Spleen (tissue), 11 donors: ENCODE data around the gene BMP6. TPM values are rescaled to one million over a fixed set of nuclear protein-coding genes. Genes with fewer than 3 reads are reported as not detected.

ENCODE experiments used
- DNase-seq: peaks from one replicate; pipeline ENCODE4 v3.0.0-alpha.2; 2020
- H3K27ac ChIP-seq, 8 donors: fragments of 200-600 bp; sonication (generic) in 7 of 8; 1 replicate in 4 of 8; 2 replicates in 4 of 8; pipeline versions ENCODE4 v1.5.0 to v1.8.0; 2016 to 2021; ENCODE audit warnings: inconsistent platforms in 4 of 8, mild to moderate bottlenecking in 4 of 8, moderate library complexity in 1 of 8
- H3K27me3 ChIP-seq, 7 donors: fragments of 200-600 bp; sonication (generic) in 6 of 7; replicated peaks in 1 of 7; 1 replicate in 4 of 7; 2 replicates in 3 of 7; pipeline versions ENCODE4 v1.5.0 to v1.8.0; 2016 to 2021; ENCODE audit warnings: inconsistent platforms in 3 of 7, mild to moderate bottlenecking in 1 of 7
- H3K36me3 ChIP-seq, 6 donors: fragments of 200-600 bp; sonication (generic) in 5 of 6; 1 replicate in 4 of 6; 2 replicates in 2 of 6; pipeline versions ENCODE4 v1.5.0 to v1.8.0; 2016 to 2021; ENCODE audit warnings: inconsistent platforms in 2 of 6
- H3K4me1 ChIP-seq, 6 donors: fragments of 200-600 bp; sonication (generic) in 5 of 6; 1 replicate in 3 of 6; 2 replicates in 3 of 6; pipeline versions ENCODE4 v1.5.0 to v1.8.0; 2016 to 2021; ENCODE audit warnings: inconsistent platforms in 3 of 6
- H3K4me3 ChIP-seq, 8 donors: fragments of 200-600 bp; sonication (generic) in 7 of 8; 1 replicate in 4 of 8; 2 replicates in 4 of 8; pipeline versions ENCODE4 v1.5.0 to v1.8.0; 2016 to 2021; ENCODE audit warnings: inconsistent platforms in 4 of 8, mild to moderate bottlenecking in 4 of 8, moderate library complexity in 2 of 8
- H3K9me3 ChIP-seq, 8 donors: fragments of 200-600 bp; sonication (generic) in 7 of 8; 1 replicate in 4 of 8; 2 replicates in 4 of 8; pipeline versions ENCODE4 v1.5.0 to v1.8.0; 2016 to 2021; ENCODE audit warnings: inconsistent platforms in 4 of 8
- CTCF ChIP-seq, 11 experiments: fragments of 200-600 bp in 7 of 11; fragments of 450-650 bp in 4 of 11; sonication (generic) in 4 of 11; IDR thresholded peaks in 8 of 11; conservative IDR thresholded peaks in 3 of 11; 1 replicate in 7 of 11; 2 replicates in 4 of 11; pipeline versions ENCODE4 v1.4.0 to v1.8.0; 2016 to 2021; ENCODE audit warnings: antibody characterized with exemption in 11 of 11, inconsistent platforms in 4 of 11, mild to moderate bottlenecking in 1 of 11
- POLR2A ChIP-seq, 3 donors: fragments of 450-650 bp; IDR thresholded peaks; one replicate each; pipeline ENCODE4 v1.5.1; 2017; ENCODE audit warnings: antibody characterized with exemption in 3 of 3, mild to moderate bottlenecking in 1 of 3
- POLR2AphosphoS5 ChIP-seq, 3 donors: sonication (generic); formaldehyde crosslinking; IDR thresholded peaks; one replicate each; pipeline ENCODE4 v1.5.1; 2017; ENCODE audit warnings: antibody characterized with exemption in 3 of 3
- WGBS, 5 donors: extraction: QIAGEN DNeasy Blood & Tissue Kit in 3 of 5; methylation state at CpG; one replicate each; pipeline versions ENCODE4 v1.1.5 to v1.1.7; 2013 to 2018; 5-methylcytosine and 5-hydroxymethylcytosine counted together
- intact Hi-C: fragments of 100-400 bp; cut with DNase I; formaldehyde crosslinking; loops from one replicate; pipeline ENCODE4 v1.15.0; 2023; ENCODE audit warnings: low total_unique reads
- polyA plus RNA-seq, 3 donors: library from polyadenylated mRNA; stranded (reverse); fragments of 200-250 nt; gene quantifications; one replicate each; pipeline ENCODE4 v1.2.1, GENCODE V29; 2013
- total RNA-seq, 7 donors: library from RNA; depleted of rRNA in 3 of 7; stranded (reverse); fragments of >200 nt in 3 of 7; fragmentation: NEBNext Ultra II Directional in 4 of 7; extraction: Animal tissue kit (Norgen Biotek cat#: 25700) in 4 of 7; gene quantifications; one replicate each; pipeline versions ENCODE4 v1.1.0 to v1.2.1, GENCODE V29; 2016 to 2021
- donor health status: healthy with polysubstance abuse.
- donor health status: DM: no; HTN: no; CAD: no; lungs with moderate emphysema.
- donor health status: DM: no; HTN: no; CAD: no.
- donor health status: Bipolar disorder and iron deficiency.
- donor health status: healthy.
- donor health status: DM: no; HTN: no; CAD: no.
- donor health status: DM: yes; HTN: yes; CAD: no.

Gene BMP6
- total and polyA plus RNA-seq, 10 donors = 0.58 to 6.9 (median 4.8) TPM

- Histone ChIP-seq H3K36me3 (no peaks in the 10 kb centered on the region), H3K27ac (no peak overlapping the region)
Measured at GRCh38 chr6:7866526-7866925, 140.6 kb downstream of the BMP6 start.

GRCh38 chr6:7868926-7869325, 143.0 kb downstream of the BMP6 start:
- H3K36me3 ChIP-seq = no peaks in the 10 kb centered on the region
- no peak overlapping the region for H3K4me3 ChIP-seq
- TF ChIP-seq CTCF (IDR thresholded peaks at IDR 0.05 in 8 of 11, conservative IDR thresholded peaks at IDR 0.05 in 3 of 11) = no peak
- no peak for TF ChIP-seq POLR2AphosphoS5 (IDR thresholded peaks at IDR 0.05)
- no peak for TF ChIP-seq POLR2A (IDR thresholded peaks at IDR 0.05)
- no peak for DNase-seq
- no peak overlapping the region for H3K27ac ChIP-seq
- no peaks in the 10 kb centered on the region for H3K27me3 ChIP-seq
- H3K4me1 ChIP-seq = no peaks in the 10 kb centered on the region
- H3K9me3 ChIP-seq = peaks cover 0 to 17% (median 11%) of the 10 kb centered on the region in 8 donors
- 91 to 98% (median 94%) methylated on average over 8 to 10 of the region's 10 CpGs for WGBS, 5 donors
- intact Hi-C loops = no loop called here

More at GRCh38 chr6:7866526-7866925, 140.6 kb downstream of the BMP6 start:
- no peak for DNase-seq
- no peaks in the 10 kb centered on the region for H3K4me1 ChIP-seq
- H3K4me3 ChIP-seq = no peak overlapping the region
- TF ChIP-seq POLR2AphosphoS5 (IDR thresholded peaks at IDR 0.05) = no peak
- TF ChIP-seq POLR2A (IDR thresholded peaks at IDR 0.05) = no peak
- H3K9me3 ChIP-seq = no peaks in the 10 kb centered on the region
- WGBS, 5 donors = 94 to 100% (median 95%) methylated on average over 1 of the region's 1 CpG
- intact Hi-C loops = no loop called here
- peaks cover 0 to 4% (median 0%) of the 10 kb centered on the region in 7 donors for H3K27me3 ChIP-seq

- peak overlapping the region in 1 of 8 donors; percentile 28 for H3K27ac ChIP-seq
- H3K36me3 ChIP-seq = peaks cover 5 to 46% (median 36%) of the 10 kb centered on the region in 6 donors
- intact Hi-C loops = no loop called here
- DNase-seq = no peak
- peak in 1 of 3 donors; percentile 19 for TF ChIP-seq POLR2AphosphoS5 (IDR thresholded peaks at IDR 0.05)
- TF ChIP-seq POLR2A (IDR thresholded peaks at IDR 0.05) = no peak
- H3K4me1 ChIP-seq = no peaks in the 10 kb centered on the region
- no peaks in the 10 kb centered on the region for H3K27me3 ChIP-seq
- peaks cover 0 to 9% (median 5%) of the 10 kb centered on the region in 8 donors for H3K9me3 ChIP-seq
- H3K4me3 ChIP-seq = no peak overlapping the region
- 81 to 94% (median 91%) methylated on average over 9 to 10 of the region's 10 CpGs for WGBS, 5 donors
Measured at GRCh38 chr6:7878401-7878964, 152.6 kb downstream of the BMP6 start.

DNA sequence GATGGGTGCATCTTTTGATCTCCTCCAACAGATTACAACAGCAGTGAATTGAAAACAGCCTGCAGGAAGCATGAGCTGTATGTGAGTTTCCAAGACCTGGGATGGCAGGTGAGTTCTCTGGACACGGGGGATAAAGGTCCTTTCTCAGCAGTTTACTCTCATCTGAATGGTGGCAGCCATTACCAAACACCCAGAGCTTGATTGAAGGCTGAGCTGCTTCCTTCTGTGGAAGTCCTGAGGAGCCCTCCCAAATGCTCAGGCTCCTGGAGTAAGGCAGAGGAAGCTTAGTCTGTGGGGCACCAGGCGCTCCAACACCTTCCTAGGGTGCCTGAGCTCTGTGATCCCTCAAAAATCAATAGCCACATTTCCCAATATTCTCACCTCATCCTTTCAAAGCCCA, 153.1 kb downstream of the BMP6 start:
- peaks cover 9 to 52% (median 41%) of the 10 kb centered on the region in 6 donors for H3K36me3 ChIP-seq
- TF ChIP-seq CTCF (IDR thresholded peaks at IDR 0.05 in 8 of 11, conservative IDR thresholded peaks at IDR 0.05 in 3 of 11) = no peak
- no peak for TF ChIP-seq POLR2A (IDR thresholded peaks at IDR 0.05)
- TF ChIP-seq POLR2AphosphoS5 (IDR thresholded peaks at IDR 0.05) = no peak
- no peaks in the 10 kb centered on the region for H3K27me3 ChIP-seq
- 85 to 97% (median 92%) methylated on average over 2 of the region's 2 CpGs for WGBS, 5 donors
- no peak overlapping the region for H3K4me3 ChIP-seq
- peaks cover 0 to 4% (median 0%) of the 10 kb centered on the region in 8 donors for H3K9me3 ChIP-seq
- H3K27ac ChIP-seq = no peak overlapping the region
- no peak for DNase-seq
- intact Hi-C loops = no loop called here
- no peaks in the 10 kb centered on the region for H3K4me1 ChIP-seq

- Histone ChIP-seq H3K36me3 (peaks cover 11 to 57% (median 47%) of the 10 kb centered on the region in 6 donors), H3K4me3 (no peak overlapping the region), H3K27ac (no peak overlapping the region), H3K9me3 (no peaks in the 10 kb centered on the region), H3K27me3 (no peaks in the 10 kb centered on the region), H3K4me1 (no peaks in the 10 kb centered on the region)
- no peak for DNase-seq
- intact Hi-C loops = no loop called here
- WGBS, 5 donors = 94 to 98% (median 96%) methylated on average over 4 to 6 of the region's 6 CpGs
- no peak for TF ChIP-seq CTCF (IDR thresholded peaks at IDR 0.05 in 8 of 11, conservative IDR thresholded peaks at IDR 0.05 in 3 of 11)
- TF ChIP-seq POLR2AphosphoS5 (IDR thresholded peaks at IDR 0.05) = peak in 1 of 3 donors; percentile 19
- no peak for TF ChIP-seq POLR2A (IDR thresholded peaks at IDR 0.05)
Measured at GRCh38 chr6:7879579-7879978, 153.7 kb downstream of the BMP6 start.
